Mucosa of rectum (tissue), 2 donors: ENCODE results near the gene ZNF385A.

Experiments
- H3K27ac ChIP-seq, 2 donors: one replicate each; pipeline ENCODE4 v1.7.0; 2013; ENCODE audit warnings: inconsistent platforms in 2 of 2, low read depth in 2 of 2, low read length in 2 of 2
- H3K27me3 ChIP-seq, 2 donors: one replicate each; pipeline ENCODE4 v1.7.0; 2013; ENCODE audit warnings: low read length in 2 of 2; ENCODE audit not compliant: control insufficient read depth in 2 of 2, insufficient read depth in 2 of 2
- H3K36me3 ChIP-seq, 2 donors: one replicate each; pipeline ENCODE4 v1.7.0; 2013; ENCODE audit warnings: low read length in 2 of 2; ENCODE audit not compliant: control insufficient read depth in 2 of 2, insufficient read depth in 2 of 2
- H3K4me1 ChIP-seq, 2 donors: one replicate each; pipeline ENCODE4 v1.7.0; 2013; ENCODE audit warnings: low read length in 2 of 2, mild to moderate bottlenecking in 1 of 2; ENCODE audit not compliant: control insufficient read depth in 2 of 2, insufficient read depth in 2 of 2
- H3K4me3 ChIP-seq, 2 donors: one replicate each; pipeline ENCODE4 v1.7.0; 2013; ENCODE audit warnings: low read length in 2 of 2
- H3K9ac ChIP-seq, 2 donors: one replicate each; pipeline ENCODE4 v1.7.0; 2013; ENCODE audit warnings: low read length in 2 of 2, low read depth in 1 of 2, mild to moderate bottlenecking in 1 of 2
- H3K9me3 ChIP-seq, 2 donors: one replicate each; pipeline ENCODE4 v1.7.0; 2013; ENCODE audit warnings: low read length in 2 of 2; ENCODE audit not compliant: control insufficient read depth in 2 of 2
- donor health status: healthy.
- donor health status: Normal muscosa, but diverticular disease.

ZNF385A gene

GRCh38 chr12:54415221-54415929 is 30.8 kb upstream of the ZNF385A start:
- H3K9ac ChIP-seq, result no peak overlapping the region
- H3K36me3 ChIP-seq, result no peaks in the 10 kb centered on the region
- H3K27ac ChIP-seq, result peak overlapping the region in 1 of 2 donors; percentile 13
- H3K4me3 ChIP-seq, result no peak overlapping the region
- H3K27me3 ChIP-seq, result peaks cover 0 to 7% of the 10 kb centered on the region in 2 donors
- no peaks in the 10 kb centered on the region for H3K9me3 ChIP-seq
- H3K4me1 ChIP-seq, result peaks cover 17 to 22% of the 10 kb centered on the region in 2 donors

- H3K9me3 ChIP-seq, result no peaks in the 10 kb centered on the region
- peak overlapping the region; percentile 17 to 36 for H3K9ac ChIP-seq
- H3K27me3 ChIP-seq, result peaks cover 0 to 4% of the 10 kb centered on the region in 2 donors
- peak overlapping the region; percentile 55 to 65 for H3K27ac ChIP-seq
- H3K4me3 ChIP-seq, result peak overlapping the region; percentile 21 to 48
- peaks cover 0 to 3% of the 10 kb centered on the region in 2 donors for H3K36me3 ChIP-seq
- H3K4me1 ChIP-seq, result peaks cover 17 to 22% of the 10 kb centered on the region in 2 donors
Measured at GRCh38 chr12:54413284-54414190, 29.0 kb upstream of the ZNF385A start.

DNA sequence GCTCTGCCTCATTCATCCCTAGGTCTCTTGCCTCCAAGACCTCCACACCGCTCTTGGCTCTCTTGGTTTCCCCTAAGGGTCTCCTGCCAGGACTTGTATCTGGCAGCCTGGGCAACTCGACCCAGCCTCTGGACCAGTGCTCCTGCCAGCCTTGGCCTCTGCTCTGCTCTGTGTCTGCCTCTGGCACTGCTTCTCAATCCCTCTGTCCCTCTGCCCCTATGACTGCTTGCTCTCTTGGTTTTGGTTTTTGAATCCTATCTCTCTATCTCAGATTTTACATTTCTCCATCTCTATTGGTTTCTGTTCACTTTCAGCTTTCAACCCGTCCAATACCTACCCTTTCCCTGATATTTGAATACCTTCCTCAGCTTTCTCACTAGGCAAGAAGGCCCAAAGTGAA is 28.3 kb upstream of the ZNF385A start:
- peak overlapping the region; percentile 17 to 36 for H3K9ac ChIP-seq
- no peaks in the 10 kb centered on the region for H3K9me3 ChIP-seq
- H3K4me3 ChIP-seq, result peak overlapping the region; percentile 21 to 48
- H3K27ac ChIP-seq, result peak overlapping the region; percentile 40 to 65
- peaks cover 0 to 3% of the 10 kb centered on the region in 2 donors for H3K27me3 ChIP-seq
- peaks cover 4 to 5% of the 10 kb centered on the region in 2 donors for H3K36me3 ChIP-seq
- H3K4me1 ChIP-seq, result peaks cover 17 to 22% of the 10 kb centered on the region in 2 donors

GRCh38 chr12:54412348-54412747 is 27.8 kb upstream of the ZNF385A start:
- H3K27me3 ChIP-seq, result no peaks in the 10 kb centered on the region
- no peak overlapping the region for H3K4me3 ChIP-seq
- H3K9ac ChIP-seq, result peak overlapping the region in 1 of 2 donors; percentile 7
- no peaks in the 10 kb centered on the region for H3K9me3 ChIP-seq
- H3K36me3 ChIP-seq, result peaks cover 6 to 10% of the 10 kb centered on the region in 2 donors
- H3K27ac ChIP-seq, result peak overlapping the region; percentile 40 to 65
- H3K4me1 ChIP-seq, result peaks cover 17 to 22% of the 10 kb centered on the region in 2 donors

- peak overlapping the region in 1 of 2 donors; percentile 7 for H3K9ac ChIP-seq
- peaks cover 6 to 13% of the 10 kb centered on the region in 2 donors for H3K36me3 ChIP-seq
- H3K9me3 ChIP-seq, result no peaks in the 10 kb centered on the region
- H3K4me1 ChIP-seq, result peaks cover 17 to 22% of the 10 kb centered on the region in 2 donors
- H3K4me3 ChIP-seq, result no peak overlapping the region
- H3K27ac ChIP-seq, result peak overlapping the region; percentile 40 to 65
- H3K27me3 ChIP-seq, result no peaks in the 10 kb centered on the region
Measured at GRCh38 chr12:54411391-54412241, 27.1 kb upstream of the ZNF385A start.

DNA sequence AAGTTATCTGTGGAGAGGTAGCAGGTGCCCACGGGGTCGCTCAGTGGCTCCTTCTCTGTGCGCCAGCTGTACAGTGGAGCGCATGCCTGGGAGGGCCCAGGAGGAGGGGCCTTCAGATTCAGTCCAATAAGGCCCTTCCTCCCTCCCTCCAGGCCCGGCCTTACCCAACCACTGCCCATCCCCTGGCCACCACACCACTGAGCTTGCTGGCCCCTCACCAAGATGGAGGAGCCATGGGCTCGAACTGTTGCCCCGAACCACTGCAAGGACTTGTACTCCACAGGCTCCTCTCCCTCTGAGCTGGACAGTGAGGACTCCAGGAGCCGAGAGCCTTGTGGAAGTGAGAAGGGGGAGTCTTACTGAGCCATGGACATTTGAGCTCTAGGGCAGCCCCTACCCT is 24.7 kb upstream of the ZNF385A start:
- peaks cover 14 to 18% of the 10 kb centered on the region in 2 donors for H3K4me1 ChIP-seq
- no peaks in the 10 kb centered on the region for H3K27me3 ChIP-seq
- no peaks in the 10 kb centered on the region for H3K9me3 ChIP-seq
- H3K4me3 ChIP-seq, result no peak overlapping the region
- H3K27ac ChIP-seq, result no peak overlapping the region
- H3K9ac ChIP-seq, result no peak overlapping the region
- H3K36me3 ChIP-seq, result peaks cover 11 to 13% of the 10 kb centered on the region in 2 donors

DNA sequence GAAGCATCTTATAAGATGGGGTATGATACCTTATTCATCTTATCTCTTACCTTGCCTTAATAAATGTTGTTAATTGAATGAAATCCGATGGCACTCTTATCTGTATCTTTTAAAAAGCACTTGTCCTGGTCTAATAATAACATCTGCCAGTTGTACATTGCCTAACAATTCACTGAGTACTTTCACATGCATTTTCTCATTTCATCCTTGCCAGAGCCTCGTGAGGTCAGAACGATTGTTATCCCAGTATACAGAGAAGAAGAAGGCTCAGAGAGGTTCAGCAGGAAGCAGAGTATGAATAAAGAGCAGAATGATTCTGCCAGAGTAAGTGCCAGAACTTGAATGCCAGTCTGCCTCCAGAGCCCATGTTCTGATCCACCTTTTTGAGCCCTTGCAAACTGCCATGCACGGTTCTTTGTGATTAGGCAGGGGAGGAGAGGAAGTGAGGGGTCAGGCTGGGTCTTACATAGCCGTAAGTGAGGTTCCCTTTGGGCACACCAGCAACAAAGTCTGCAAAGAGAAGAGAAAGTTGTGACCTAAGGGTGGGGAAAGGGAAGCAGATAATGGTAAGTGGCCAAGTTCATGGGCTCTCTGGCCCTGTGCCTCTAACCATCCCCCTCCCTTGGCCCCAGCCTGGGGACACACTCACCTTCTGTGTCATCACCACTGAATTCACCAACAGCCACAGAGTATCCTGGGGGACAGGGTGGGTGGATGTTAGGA is 22.8 kb upstream of the ZNF385A start:
- Histone ChIP-seq H3K4me1 (peaks cover 2 to 5% of the 10 kb centered on the region in 2 donors), H3K4me3 (no peak overlapping the region), H3K27me3 (no peaks in the 10 kb centered on the region), H3K36me3 (peaks cover 23 to 25% of the 10 kb centered on the region in 2 donors), H3K9ac (no peak overlapping the region), H3K27ac (no peak overlapping the region), H3K9me3 (no peaks in the 10 kb centered on the region)

DNA sequence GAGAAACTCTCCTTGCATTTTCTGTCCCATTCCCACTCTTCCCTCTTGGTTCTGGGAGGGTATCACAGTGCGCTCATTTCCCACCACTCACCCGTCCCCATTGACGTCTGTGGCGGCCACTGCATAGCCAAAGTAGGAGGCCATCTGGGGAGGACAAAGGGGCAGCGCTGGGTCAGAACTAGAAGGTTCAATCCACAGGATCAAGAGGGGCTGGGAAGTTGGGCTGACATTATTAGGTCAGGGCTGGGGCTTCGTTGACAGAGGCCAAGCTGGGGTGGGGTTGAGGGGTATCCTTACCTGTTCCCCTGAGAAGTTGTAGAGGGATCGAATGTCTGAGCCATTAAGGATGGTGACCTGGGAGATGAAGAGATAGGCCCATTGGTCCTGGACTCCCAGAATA is 21.0 kb upstream of the ZNF385A start:
- Histone ChIP-seq H3K4me1 (no peaks in the 10 kb centered on the region), H3K36me3 (peaks cover 29 to 35% of the 10 kb centered on the region in 2 donors), H3K4me3 (no peak overlapping the region), H3K9ac (no peak overlapping the region), H3K27me3 (no peaks in the 10 kb centered on the region), H3K9me3 (no peaks in the 10 kb centered on the region), H3K27ac (no peak overlapping the region)

DNA sequence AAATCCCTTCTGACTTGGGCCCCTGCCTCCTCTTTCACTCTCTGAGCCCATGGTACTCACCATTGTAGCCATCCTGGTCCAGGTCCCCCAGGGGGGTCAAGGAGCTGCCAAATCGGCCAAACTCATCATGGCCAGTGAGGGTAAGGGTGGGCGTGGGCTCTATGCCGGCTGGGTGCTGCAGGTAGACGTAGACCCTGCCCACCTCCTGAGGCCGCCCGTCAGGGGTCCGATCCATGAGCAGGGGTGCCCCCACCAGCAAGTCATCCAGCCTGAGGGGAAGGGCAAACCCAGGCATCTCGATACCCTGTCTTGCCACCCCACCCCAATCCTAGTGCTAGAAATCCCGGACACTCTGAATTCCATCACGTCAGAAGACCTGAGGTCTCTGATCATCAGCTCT is 20.6 kb upstream of the ZNF385A start:
- Histone ChIP-seq H3K9me3 (no peaks in the 10 kb centered on the region), H3K4me1 (no peaks in the 10 kb centered on the region), H3K27ac (no peak overlapping the region), H3K4me3 (no peak overlapping the region), H3K9ac (no peak overlapping the region), H3K36me3 (peaks cover 29 to 37% of the 10 kb centered on the region in 2 donors), H3K27me3 (no peaks in the 10 kb centered on the region)
